G401.6 (cell line): ENCODE measurements around the gene SF3B6.
"Not testable (repeated sequence)": the region's sequence is repeated elsewhere in the genome, so short reads cannot be mapped to it uniquely, and the experiment has no call there.

ENCODE experiments used
- FAIRE-seq: peaks from 2 replicates; lab custom pipeline; 2012; peaks lifted over from hg19 to GRCh38; lab: Jason Lieb, UNC

Gene SF3B6

GRCh38 chr2:24050041-24050979, 25.8 kb downstream of the SF3B6 start:
- FAIRE-seq, result no peak

GRCh38 chr2:24049485-24050021, 26.6 kb downstream of the SF3B6 start, which contains the start of gene FKBP1B:
Gene FKBP1B, plus strand, starts transcription at chr2:24049741. Its CDS starts 109 bp downstream, at chr2:24049850.
- no peak for FAIRE-seq

- FAIRE-seq, result no peak
Measured at GRCh38 chr2:24048769-24049484, 27.2 kb downstream of the SF3B6 start.

- FAIRE-seq, result no peak
Measured at GRCh38 chr2:24047703-24048033, 28.5 kb downstream of the SF3B6 start.

GRCh38 chr2:24046930-24047702, 29.0 kb downstream of the SF3B6 start, which contains the start of gene WDCP:
Gene WDCP, minus strand, starts transcription at chr2:24047391. Its CDS starts 7,897 bp downstream, at chr2:24039494.
- peak; percentile 98 for FAIRE-seq

GRCh38 chr2:24046599-24046929, 29.6 kb downstream of the SF3B6 start:
- FAIRE-seq, result no peak

- FAIRE-seq, result no peak
Measured at GRCh38 chr2:24045511-24046508, 30.3 kb downstream of the SF3B6 start.

GRCh38 chr2:24043133-24043532, 33.0 kb downstream of the SF3B6 start:
- FAIRE-seq, result not testable (repeated sequence)

GRCh38 chr2:24040511-24040910, 35.6 kb downstream of the SF3B6 start:
- FAIRE-seq, result no peak

- FAIRE-seq, result no peak
Measured at GRCh38 chr2:24038786-24039499, 37.2 kb downstream of the SF3B6 start.

- no peak for FAIRE-seq
Measured at GRCh38 chr2:24026233-24026632, 49.9 kb downstream of the SF3B6 start.

- no peak for FAIRE-seq
Measured at GRCh38 chr2:24024996-24025663, 51.0 kb downstream of the SF3B6 start.

GRCh38 chr2:24024018-24024417, 52.1 kb downstream of the SF3B6 start:
- FAIRE-seq, result no peak

GRCh38 chr2:24022975-24023575, 53.1 kb downstream of the SF3B6 start:
- no peak for FAIRE-seq

- FAIRE-seq, result no peak
Measured at GRCh38 chr2:24022324-24022974, 53.7 kb downstream of the SF3B6 start.

GRCh38 chr2:24021122-24021998, 54.8 kb downstream of the SF3B6 start:
- FAIRE-seq, result no peak

GRCh38 chr2:24020244-24020643, 55.9 kb downstream of the SF3B6 start:
- FAIRE-seq, result no peak

GRCh38 chr2:24019729-24020128, 56.4 kb downstream of the SF3B6 start:
- FAIRE-seq, result no peak
